ENCODE measurements around the gene COPZ1. TPM values are rescaled to one million over a fixed set of nuclear protein-coding genes. Genes with fewer than 3 reads are reported as not detected.

Gene COPZ1, protein sequence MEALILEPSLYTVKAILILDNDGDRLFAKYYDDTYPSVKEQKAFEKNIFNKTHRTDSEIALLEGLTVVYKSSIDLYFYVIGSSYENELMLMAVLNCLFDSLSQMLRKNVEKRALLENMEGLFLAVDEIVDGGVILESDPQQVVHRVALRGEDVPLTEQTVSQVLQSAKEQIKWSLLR
- polyA plus RNA-seq (2013, experiment 1 of 2): 105 TPM
- 99.7 TPM for polyA plus RNA-seq (2013, experiment 2 of 2)

GRCh38 chr12:54324617-54325441 is at the start of gene COPZ1:
Gene COPZ1, plus strand, starts transcription at chr12:54325131. Its CDS starts 33 bp downstream, at chr12:54325164.
- H3K4me1 ChIP-seq (ENCODE audit: control insufficient read depth, low read depth, low read length): peaks cover 2% of the 10 kb centered on the region

DNA sequence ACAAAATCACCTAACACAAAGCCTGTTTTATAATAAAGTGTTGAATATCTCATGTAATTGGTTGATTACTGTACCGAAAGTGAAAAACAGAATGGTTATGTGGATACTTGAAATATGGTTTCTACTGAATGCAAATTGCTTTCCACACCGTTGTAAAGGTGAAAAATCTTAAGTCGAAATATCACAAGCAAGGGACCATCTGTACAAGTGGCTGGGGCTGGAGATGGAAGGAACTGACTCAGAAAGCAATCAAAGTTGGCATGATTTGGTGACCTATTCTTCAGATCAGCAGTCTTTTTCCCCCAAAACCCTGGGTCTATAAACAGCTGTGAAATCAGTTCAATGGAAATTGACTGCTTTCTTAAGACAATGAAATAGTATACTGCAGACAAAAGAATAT is 48.6 kb upstream of the COPZ1 start:
- Histone ChIP-seq H3K4me3 (ENCODE audit: low read length) (no peak overlapping the region), H3K36me3 (ENCODE audit: control insufficient read depth, insufficient read depth, low read length) (no peaks in the 10 kb centered on the region)
- WGBS (ENCODE audit: extremely low coverage, insufficient coverage, low lambda C conversion rate): no CpG with 5 or more reads among the region's 3 CpGs

More at GRCh38 chr12:54324617-54325441, at the start of gene COPZ1:
- peak within 1 kb of the TSS; percentile 56 for H2BK5ac ChIP-seq (ENCODE audit: low read length)
- DNase-seq: peak; percentile 100
- peaks cover 3% of the 10 kb centered on the region for H3K79me2 ChIP-seq (ENCODE audit: control insufficient read depth, insufficient read depth, low read length)
- peak within 1 kb of the TSS; percentile 83 for H3K4me3 ChIP-seq (ENCODE audit: low read length)
- peak within 1 kb of the TSS; percentile 73 for H3K4me2 ChIP-seq (ENCODE audit: low read length)
- H2BK15ac ChIP-seq (replicated peaks; ENCODE audit: low read depth): no peak within 1 kb of the TSS
- H3K36me3 ChIP-seq (ENCODE audit: control insufficient read depth, insufficient read depth, low read length): no peaks in the 10 kb centered on the region
- H3K27me3 ChIP-seq (ENCODE audit: insufficient read depth, low read length, poor library complexity): no peaks in the 10 kb centered on the region
- peak within 1 kb of the TSS; percentile 72 for H3K18ac ChIP-seq (ENCODE audit: low read length)
- H3K27ac ChIP-seq (ENCODE audit: low read depth, low read length): no peak within 1 kb of the TSS
- peak within 1 kb of the TSS; percentile 86 for H3K9ac ChIP-seq (ENCODE audit: low read length)
- H3K56ac ChIP-seq (ENCODE audit: low read length): peak within 1 kb of the TSS; percentile 90
- H2BK120ac ChIP-seq (ENCODE audit: low read depth, low read length): no peak within 1 kb of the TSS
- H3K79me1 ChIP-seq (ENCODE audit: low read length): no peaks in the 10 kb centered on the region
- peak within 1 kb of the TSS; percentile 78 for H4K5ac ChIP-seq (ENCODE audit: low read length)
- WGBS (ENCODE audit: extremely low coverage, insufficient coverage, low lambda C conversion rate): no CpG with 5 or more reads among the region's 34 CpGs
- peak within 1 kb of the TSS; percentile 4 for H2AK5ac ChIP-seq (ENCODE audit: low read length)
- no peak within 1 kb of the TSS for H4K8ac ChIP-seq (ENCODE audit: low read depth, low read length)
- H3K23ac ChIP-seq (ENCODE audit: low read length): no peak within 1 kb of the TSS
- peak within 1 kb of the TSS; percentile 93 for H3K4ac ChIP-seq (ENCODE audit: low read depth, low read length)

GRCh38 chr12:54277823-54278276 is 47.1 kb upstream of the COPZ1 start:
- H3K27ac ChIP-seq (ENCODE audit: low read depth, low read length): no peak overlapping the region

More for the DNA sequence above, 48.6 kb upstream of the COPZ1 start:
- Histone ChIP-seq H3K79me1 (ENCODE audit: low read length) (peaks cover 2% of the 10 kb centered on the region), H2AK5ac (ENCODE audit: low read length) (no peak overlapping the region), H3K23ac (ENCODE audit: low read length) (no peak overlapping the region), H3K56ac (ENCODE audit: low read length) (no peak overlapping the region), H3K4ac (ENCODE audit: low read depth, low read length) (no peak overlapping the region), H3K79me2 (ENCODE audit: control insufficient read depth, insufficient read depth, low read length) (peaks cover 52% of the 10 kb centered on the region), H3K18ac (ENCODE audit: low read length) (no peak overlapping the region), H3K4me1 (ENCODE audit: control insufficient read depth, low read depth, low read length) (peaks cover 3% of the 10 kb centered on the region), H2BK5ac (ENCODE audit: low read length) (no peak overlapping the region), H3K27ac (ENCODE audit: low read depth, low read length) (no peak overlapping the region), H4K5ac (ENCODE audit: low read length) (no peak overlapping the region), H2BK15ac (replicated peaks; ENCODE audit: low read depth) (no peak overlapping the region), H4K8ac (ENCODE audit: low read depth, low read length) (no peak overlapping the region), H3K4me2 (ENCODE audit: low read length) (no peak overlapping the region), H2BK120ac (ENCODE audit: low read depth, low read length) (no peak overlapping the region), H3K9ac (ENCODE audit: low read length) (no peak overlapping the region), H3K27me3 (ENCODE audit: insufficient read depth, low read length, poor library complexity) (no peaks in the 10 kb centered on the region)
- DNase-seq: no peak

DNA sequence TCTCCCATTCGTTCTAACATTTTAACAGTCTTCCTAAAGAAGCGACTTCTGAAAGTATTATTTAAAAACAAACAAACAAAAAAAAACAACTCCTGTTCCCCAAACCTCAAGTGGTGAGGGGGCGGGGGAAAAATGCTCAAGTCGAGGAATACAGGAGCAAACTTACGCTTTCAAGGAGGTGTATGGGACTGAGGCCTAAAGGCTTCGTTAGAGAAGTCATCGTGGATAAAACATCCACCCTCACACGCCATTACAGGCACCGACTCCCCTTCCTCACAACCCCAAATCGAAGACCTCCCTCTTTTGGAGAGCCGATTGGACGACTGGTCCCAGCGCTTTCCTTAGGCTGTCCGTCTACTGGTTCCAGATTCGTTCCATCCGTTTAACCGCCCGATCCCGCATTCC is 45.7 kb upstream of the COPZ1 start:
- Histone ChIP-seq H3K4me2 (ENCODE audit: low read length) (peak overlapping the region; percentile 2), H3K4me3 (ENCODE audit: low read length) (peak overlapping the region; percentile 85), H2BK5ac (ENCODE audit: low read length) (peak overlapping the region; percentile 7), H3K27me3 (ENCODE audit: insufficient read depth, low read length, poor library complexity) (no peaks in the 10 kb centered on the region), H3K79me2 (ENCODE audit: control insufficient read depth, insufficient read depth, low read length) (peaks cover 76% of the 10 kb centered on the region), H3K27ac (ENCODE audit: low read depth, low read length) (peak overlapping the region; percentile 72), H2BK120ac (ENCODE audit: low read depth, low read length) (no peak overlapping the region), H4K8ac (ENCODE audit: low read depth, low read length) (no peak overlapping the region), H3K9ac (ENCODE audit: low read length) (peak overlapping the region; percentile 82), H3K36me3 (ENCODE audit: control insufficient read depth, insufficient read depth, low read length) (peaks cover 11% of the 10 kb centered on the region), H2AK5ac (ENCODE audit: low read length) (no peak overlapping the region), H3K23ac (ENCODE audit: low read length) (no peak overlapping the region), H3K56ac (ENCODE audit: low read length) (peak overlapping the region; percentile 93), H4K5ac (ENCODE audit: low read length) (peak overlapping the region; percentile 1), H3K4me1 (ENCODE audit: control insufficient read depth, low read depth, low read length) (peaks cover 3% of the 10 kb centered on the region), H3K79me1 (ENCODE audit: low read length) (no peaks in the 10 kb centered on the region), H3K18ac (ENCODE audit: low read length) (peak overlapping the region; percentile 17), H2BK15ac (replicated peaks; ENCODE audit: low read depth) (no peak overlapping the region), H3K4ac (ENCODE audit: low read depth, low read length) (no peak overlapping the region)
- no peak for DNase-seq
- no CpG with 5 or more reads among the region's 19 CpGs for WGBS (ENCODE audit: extremely low coverage, insufficient coverage, low lambda C conversion rate)

More at GRCh38 chr12:54277823-54278276, 47.1 kb upstream of the COPZ1 start:
- H4K5ac ChIP-seq (ENCODE audit: low read length): no peak overlapping the region
- peak overlapping the region; percentile 1 for H3K23ac ChIP-seq (ENCODE audit: low read length)
- peaks cover 3% of the 10 kb centered on the region for H3K4me1 ChIP-seq (ENCODE audit: control insufficient read depth, low read depth, low read length)
- H3K36me3 ChIP-seq (ENCODE audit: control insufficient read depth, insufficient read depth, low read length): peaks cover 4% of the 10 kb centered on the region
- peak overlapping the region; percentile 75 for H3K9ac ChIP-seq (ENCODE audit: low read length)
- peaks cover 66% of the 10 kb centered on the region for H3K79me2 ChIP-seq (ENCODE audit: control insufficient read depth, insufficient read depth, low read length)
- H3K18ac ChIP-seq (ENCODE audit: low read length): no peak overlapping the region
- peak; percentile 72 for DNase-seq
- H2BK5ac ChIP-seq (ENCODE audit: low read length): no peak overlapping the region
- peaks cover 2% of the 10 kb centered on the region for H3K79me1 ChIP-seq (ENCODE audit: low read length)
- no peak overlapping the region for H4K8ac ChIP-seq (ENCODE audit: low read depth, low read length)
- no peak overlapping the region for H2BK15ac ChIP-seq (replicated peaks; ENCODE audit: low read depth)
- no peak overlapping the region for H3K4ac ChIP-seq (ENCODE audit: low read depth, low read length)
- H3K56ac ChIP-seq (ENCODE audit: low read length): peak overlapping the region; percentile 8
- peak overlapping the region; percentile 19 for H3K4me3 ChIP-seq (ENCODE audit: low read length)
- WGBS (ENCODE audit: extremely low coverage, insufficient coverage, low lambda C conversion rate): no CpG with 5 or more reads among the region's 5 CpGs
- H2BK120ac ChIP-seq (ENCODE audit: low read depth, low read length): no peak overlapping the region
- peak overlapping the region; percentile 42 for H3K4me2 ChIP-seq (ENCODE audit: low read length)
- H2AK5ac ChIP-seq (ENCODE audit: low read length): no peak overlapping the region
- H3K27me3 ChIP-seq (ENCODE audit: insufficient read depth, low read length, poor library complexity): no peaks in the 10 kb centered on the region

GRCh38 chr12:54279632-54280467 is 45.1 kb upstream of the COPZ1 start, which contains the start of gene CBX5:
Gene CBX5, minus strand, starts transcription at chr12:54280122. Its CDS starts 22,472 bp downstream, at chr12:54257650.
- peaks cover 11% of the 10 kb centered on the region for H3K36me3 ChIP-seq (ENCODE audit: control insufficient read depth, insufficient read depth, low read length)
- H3K79me1 ChIP-seq (ENCODE audit: low read length): no peaks in the 10 kb centered on the region
- no CpG with 5 or more reads among the region's 49 CpGs for WGBS (ENCODE audit: extremely low coverage, insufficient coverage, low lambda C conversion rate)

More at GRCh38 chr12:54279632-54280467, 45.1 kb upstream of the COPZ1 start, which contains the start of gene CBX5:
- peak; percentile 100 for DNase-seq
- Histone ChIP-seq H3K79me2 (ENCODE audit: control insufficient read depth, insufficient read depth, low read length) (peaks cover 76% of the 10 kb centered on the region), H3K9ac (ENCODE audit: low read length) (peak within 1 kb of the TSS; percentile 100), H2AK5ac (ENCODE audit: low read length) (peak within 1 kb of the TSS; percentile 98), H4K8ac (ENCODE audit: low read depth, low read length) (peak within 1 kb of the TSS; percentile 5), H3K18ac (ENCODE audit: low read length) (peak within 1 kb of the TSS; percentile 44), H3K4ac (ENCODE audit: low read depth, low read length) (peak within 1 kb of the TSS; percentile 92), H3K4me2 (ENCODE audit: low read length) (peak within 1 kb of the TSS; percentile 49), H3K27me3 (ENCODE audit: insufficient read depth, low read length, poor library complexity) (no peaks in the 10 kb centered on the region), H3K27ac (ENCODE audit: low read depth, low read length) (peak within 1 kb of the TSS; percentile 90), H3K4me1 (ENCODE audit: control insufficient read depth, low read depth, low read length) (peaks cover 3% of the 10 kb centered on the region), H2BK120ac (ENCODE audit: low read depth, low read length) (no peak within 1 kb of the TSS), H3K23ac (ENCODE audit: low read length) (peak within 1 kb of the TSS; percentile 92), H2BK15ac (replicated peaks; ENCODE audit: low read depth) (no peak within 1 kb of the TSS), H4K5ac (ENCODE audit: low read length) (peak within 1 kb of the TSS; percentile 92), H3K4me3 (ENCODE audit: low read length) (peak within 1 kb of the TSS; percentile 98), H2BK5ac (ENCODE audit: low read length) (peak within 1 kb of the TSS; percentile 93), H3K56ac (ENCODE audit: low read length) (peak within 1 kb of the TSS; percentile 100)
